Astrocyte (in vitro differentiated cells and primary cell): ENCODE results near the gene CCDC3. TPM values are rescaled to one million over a fixed set of nuclear protein-coding genes. Genes with fewer than 3 reads are reported as not detected.

Experiments used
- DNase-seq: peaks from one replicate; pipeline ENCODE4 v3.0.0-alpha.2; 2010; ENCODE audit warnings: low read depth
- FAIRE-seq: peaks from 2 replicates; lab custom pipeline; 2011; peaks lifted over from hg19 to GRCh38; lab: Jason Lieb, UNC
- H2AFZ ChIP-seq: 2 replicates; pipeline ENCODE4 v1.6.0; 2012; ENCODE audit warnings: low read depth, low read length, inconsistent platforms
- H3K27ac ChIP-seq: 2 replicates; pipeline ENCODE4 v1.5.1; 2011; ENCODE audit warnings: low read depth, low read length, inconsistent platforms
- H3K27me3 ChIP-seq: 2 replicates; pipeline ENCODE4 v1.6.0; 2011; ENCODE audit warnings: low read length, inconsistent platforms; ENCODE audit not compliant: insufficient read depth
- H3K36me3 ChIP-seq: 2 replicates; pipeline ENCODE4 v1.5.1; 2011; ENCODE audit warnings: low read length, inconsistent platforms; ENCODE audit not compliant: insufficient read depth
- H3K4me1 ChIP-seq: 2 replicates; pipeline ENCODE4 v1.5.1; 2011; ENCODE audit warnings: low read length, inconsistent platforms; ENCODE audit not compliant: insufficient read depth
- H3K4me2 ChIP-seq: 2 replicates; pipeline ENCODE4 v1.6.0; 2012; ENCODE audit warnings: low read length, inconsistent platforms
- H3K4me3 ChIP-seq: 2 replicates; pipeline ENCODE4 v1.5.1; 2011; ENCODE audit warnings: low read depth, mild to moderate bottlenecking, low read length, inconsistent platforms; ENCODE audit not compliant: insufficient read depth
- H3K79me2 ChIP-seq: 2 replicates; pipeline ENCODE4 v1.6.0; 2012; ENCODE audit warnings: mild to moderate bottlenecking, low read length, inconsistent platforms; ENCODE audit not compliant: insufficient read depth
- H3K9ac ChIP-seq: 2 replicates; pipeline ENCODE4 v1.6.0; 2012; ENCODE audit warnings: mild to moderate bottlenecking, low read length, inconsistent platforms
- H3K9me3 ChIP-seq: 2 replicates; pipeline ENCODE4 v1.5.1; 2012; ENCODE audit warnings: low read depth, mild to moderate bottlenecking, low read length, inconsistent platforms; ENCODE audit not compliant: insufficient read depth
- H4K20me1 ChIP-seq: 2 replicates; pipeline ENCODE4 v1.6.0; 2012; ENCODE audit warnings: low read length, inconsistent platforms; ENCODE audit not compliant: insufficient read depth
- H3K27ac Mint-ChIP-seq: one replicate; pipeline ENCODE4 v1.8.0; 2021; ENCODE audit warnings: mild to moderate bottlenecking, mixed read lengths; ENCODE audit not compliant: unreplicated experiment
- H3K27me3 Mint-ChIP-seq: one replicate; pipeline ENCODE4 v1.8.0; 2021; ENCODE audit warnings: low read depth, mixed read lengths; ENCODE audit not compliant: unreplicated experiment
- H3K36me3 Mint-ChIP-seq: one replicate; pipeline ENCODE4 v1.8.0; 2021; ENCODE audit warnings: low read depth, mixed read lengths; ENCODE audit not compliant: unreplicated experiment
- H3K4me1 Mint-ChIP-seq: one replicate; pipeline ENCODE4 v1.8.0; 2021; ENCODE audit warnings: low read depth, mixed read lengths; ENCODE audit not compliant: unreplicated experiment
- H3K4me3 Mint-ChIP-seq: one replicate; pipeline ENCODE4 v1.8.0; 2021; ENCODE audit warnings: mild to moderate bottlenecking, moderate library complexity, mixed read lengths; ENCODE audit not compliant: unreplicated experiment
- H3K9me3 Mint-ChIP-seq: one replicate; pipeline ENCODE4 v1.8.0; 2021; ENCODE audit warnings: mild to moderate bottlenecking, mixed read lengths; ENCODE audit not compliant: unreplicated experiment
- CTCF ChIP-seq: IDR thresholded peaks from 2 replicates; pipeline ENCODE4 v1.5.1; 2011; ENCODE audit warnings: low read depth, mild to moderate bottlenecking, inconsistent platforms, low read length, moderate library complexity; ENCODE audit not compliant: insufficient read depth
- EZH2 ChIP-seq: IDR thresholded peaks from 2 replicates; pipeline ENCODE4 v1.6.1; 2012; ENCODE audit warnings: mild to moderate bottlenecking, low read length, inconsistent platforms; ENCODE audit not compliant: insufficient read depth
- total RNA-seq: library from RNA; stranded (reverse); gene quantifications from 2 replicates; pipeline ENCODE4 v1.2.1, GENCODE V29; 2021

Gene CCDC3
- total RNA-seq, 1 donor from 2014 or later, result 25.8 TPM

GRCh38 chr10:12888470-12888869 lies 113.0 kb downstream of the CCDC3 start:
- peaks cover 2% of the 10 kb centered on the region for H3K27me3 ChIP-seq
- Mint-ChIP-seq H3K9me3 (peaks cover 14% of the 10 kb centered on the region), H3K4me3 (no peak overlapping the region), H3K27ac (no peak overlapping the region), H3K4me1 (no peaks in the 10 kb centered on the region), H3K27me3 (peaks cover 9% of the 10 kb centered on the region), H3K36me3 (peaks cover 2% of the 10 kb centered on the region)
- H3K36me3 ChIP-seq, result no peaks in the 10 kb centered on the region
- no peak overlapping the region for H3K4me2 ChIP-seq
- no peak overlapping the region for H2AFZ ChIP-seq
- H3K4me3 ChIP-seq, result no peak overlapping the region
- no peak for DNase-seq
- no peak for FAIRE-seq
- no peaks in the 10 kb centered on the region for H3K79me2 ChIP-seq
- H3K9ac ChIP-seq, result no peak overlapping the region
- no peaks in the 10 kb centered on the region for H3K4me1 ChIP-seq
- no peak overlapping the region for H3K27ac ChIP-seq
- no peaks in the 10 kb centered on the region for H4K20me1 ChIP-seq
- no peaks in the 10 kb centered on the region for H3K9me3 ChIP-seq
- TF ChIP-seq EZH2, result no peak
- no peak for TF ChIP-seq CTCF

GRCh38 chr10:12887780-12888179 lies 113.7 kb downstream of the CCDC3 start:
- Histone ChIP-seq H2AFZ (no peak overlapping the region), H3K9ac (no peak overlapping the region), H3K36me3 (no peaks in the 10 kb centered on the region), H3K4me1 (no peaks in the 10 kb centered on the region), H3K9me3 (no peaks in the 10 kb centered on the region), H3K27me3 (peaks cover 2% of the 10 kb centered on the region), H3K79me2 (no peaks in the 10 kb centered on the region), H3K4me2 (no peak overlapping the region), H4K20me1 (no peaks in the 10 kb centered on the region), H3K4me3 (no peak overlapping the region), H3K27ac (no peak overlapping the region)
- FAIRE-seq, result no peak
- Mint-ChIP-seq H3K4me1 (no peaks in the 10 kb centered on the region), H3K4me3 (no peak overlapping the region), H3K27ac (no peak overlapping the region), H3K9me3 (peaks cover 7% of the 10 kb centered on the region), H3K36me3 (peaks cover 2% of the 10 kb centered on the region), H3K27me3 (peaks cover 8% of the 10 kb centered on the region)
- no peak for TF ChIP-seq CTCF
- no peak for TF ChIP-seq EZH2
- DNase-seq, result no peak

GRCh38 chr10:12884851-12885250 lies 116.7 kb downstream of the CCDC3 start:
- Mint-ChIP-seq H3K4me3 (no peak overlapping the region), H3K4me1 (no peaks in the 10 kb centered on the region), H3K27me3 (peaks cover 3% of the 10 kb centered on the region), H3K27ac (no peak overlapping the region), H3K9me3 (peaks cover 4% of the 10 kb centered on the region), H3K36me3 (peaks cover 2% of the 10 kb centered on the region)
- no peaks in the 10 kb centered on the region for H4K20me1 ChIP-seq
- H2AFZ ChIP-seq, result no peak overlapping the region
- peaks cover 2% of the 10 kb centered on the region for H3K27me3 ChIP-seq
- H3K4me2 ChIP-seq, result no peak overlapping the region
- H3K79me2 ChIP-seq, result no peaks in the 10 kb centered on the region
- H3K27ac ChIP-seq, result no peak overlapping the region
- DNase-seq (no peak), FAIRE-seq (no peak)
- no peaks in the 10 kb centered on the region for H3K4me1 ChIP-seq
- H3K9me3 ChIP-seq, result no peaks in the 10 kb centered on the region
- no peak overlapping the region for H3K4me3 ChIP-seq
- TF ChIP-seq EZH2 (no peak), CTCF (no peak)
- no peak overlapping the region for H3K9ac ChIP-seq
- H3K36me3 ChIP-seq, result no peaks in the 10 kb centered on the region
